ENCODE measurements around the gene OXSR1. TPM values are rescaled to one million over a fixed set of nuclear protein-coding genes. Genes with fewer than 3 reads are reported as not detected.

Gene OXSR1
- total and polyA plus RNA-seq, 2 experiments from 2014 or later: 16.0 to 41.1 TPM

DNA sequence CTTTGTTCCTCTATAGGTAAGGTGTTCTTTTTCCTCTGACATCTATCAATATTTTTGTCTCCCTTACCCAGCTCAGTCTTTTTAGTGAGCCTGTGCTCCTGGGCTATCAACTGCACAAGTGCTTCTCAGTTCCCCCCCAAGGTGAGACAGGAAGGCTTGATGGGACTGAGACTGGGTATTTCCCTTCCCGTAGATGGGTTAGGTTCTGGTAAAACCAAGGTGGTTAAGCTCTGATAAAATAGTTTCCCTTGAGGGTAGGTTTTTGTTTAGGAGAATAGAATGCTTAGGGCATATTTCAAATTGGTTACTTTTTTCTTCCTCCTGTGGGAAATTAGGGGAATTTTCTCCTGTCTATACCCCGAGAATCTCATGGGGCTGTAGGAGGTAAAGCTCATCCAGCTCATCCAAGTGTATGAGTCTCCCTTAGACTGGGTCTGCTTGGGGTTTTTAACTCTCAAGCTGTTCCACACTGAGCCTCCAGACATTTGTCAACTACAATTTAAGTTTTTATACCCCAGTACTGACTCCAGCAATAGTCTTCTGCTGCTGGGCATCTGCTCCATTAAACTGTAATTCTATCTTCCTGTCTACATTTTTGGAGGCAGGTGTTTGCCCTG lies 44.9 kb downstream of the OXSR1 start:
- H3F3A ChIP-seq (replicated peaks; ENCODE audit: low read depth): no peaks in the 10 kb centered on the region
- TF ChIP-seq POLR2AphosphoS5 (IDR thresholded peaks at IDR 0.05; ENCODE audit: low read depth) (no peak), REST (IDR thresholded peaks at IDR 0.05; ENCODE audit: unreplicated experiment) (no peak), CREB1 (CRISPR knock-in tag; IDR thresholded peaks at IDR 0.05; ENCODE audit: low read depth) (no peak), ETS1 (IDR thresholded peaks at IDR 0.05) (no peak), ZNF462 (CRISPR knock-in tag; IDR thresholded peaks at IDR 0.05) (no peak), ZNF114 (CRISPR knock-in tag; IDR thresholded peaks at IDR 0.05) (no peak), ZNF331 (CRISPR knock-in tag; IDR thresholded peaks at IDR 0.05; ENCODE audit: low read depth) (no peak), CTCF (conservative IDR thresholded peaks at IDR 0.05; ENCODE audit: low read depth in 2 of 2) (no peak), EZH2phosphoT487 (IDR thresholded peaks at IDR 0.05; ENCODE audit: unreplicated experiment) (no peak), JUNB (IDR thresholded peaks at IDR 0.05; ENCODE audit: unreplicated experiment) (no peak), STAT1 (IDR thresholded peaks at IDR 0.05; ENCODE audit: unreplicated experiment) (no peak), EZH2 (IDR thresholded peaks at IDR 0.05; ENCODE audit: low read depth, unreplicated experiment) (no peak), NANOG (IDR thresholded peaks at IDR 0.05; ENCODE audit: borderline replicate concordance) (no peak)
- Mint-ChIP-seq H3K4me1 (peaks cover 5% of the 10 kb centered on the region), H3K27me3 (ENCODE audit: insufficient read depth, low read depth, poor library complexity) (no peaks in the 10 kb centered on the region), H3K27ac (no peak overlapping the region), H3K4me3 (no peak overlapping the region), H3K36me3 (ENCODE audit: low read depth) (peaks cover 6% of the 10 kb centered on the region; the same call in 1 of the 3 replicates), H3K9me3 (no peaks in the 10 kb centered on the region)
- peaks cover 46% of the 10 kb centered on the region for H3K79me2 ChIP-seq (replicated peaks; ENCODE audit: insufficient read depth)
- no peak for ATAC-seq
- no peak for DNase-seq (ENCODE audit: low spot score)
- no peak overlapping the region for H2AFZ ChIP-seq
- H3K36me3 ChIP-seq (ENCODE audit: insufficient read depth): no peaks in the 10 kb centered on the region
- H3K4me1 ChIP-seq (ENCODE audit: insufficient read depth): peaks cover 5% of the 10 kb centered on the region
- peaks cover 22% of the 10 kb centered on the region for H4K20me1 ChIP-seq (replicated peaks; ENCODE audit: insufficient read depth)
- H3K9me2 ChIP-seq (ENCODE audit: insufficient read depth): no peaks in the 10 kb centered on the region
- H3K4me2 ChIP-seq: no peak overlapping the region
- H3K27ac ChIP-seq (ENCODE audit: low read depth): no peak overlapping the region
- H3K27me3 ChIP-seq (ENCODE audit: insufficient read depth): no peaks in the 10 kb centered on the region
- H3K4me3 ChIP-seq: no peak overlapping the region
